CD4-positive, alpha-beta T cell treated with Interleukin-4 for 4 hours (primary cell): Measurements from ENCODE around the gene PBX2.
"Not testable (repeated sequence)": the region's sequence is repeated elsewhere in the genome, so short reads cannot be mapped to it uniquely, and the experiment has no call there.

Source experiments
- DNase-seq: peaks from one replicate; pipeline ENCODE4 v3.0.0-alpha.2; 2020

PBX2 gene

GRCh38 chr6:32190054-32190851, at the start of gene PBX2:
Gene PBX2 (minus strand): TSS chr6:32190202. CDS start chr6:32189915, 287 bp downstream.
- peak; percentile 91 for DNase-seq

- DNase-seq: no peak
Observed at GRCh38 chr6:32239462-32239861, 49.5 kb upstream of the PBX2 start.

- no peak for DNase-seq
Observed at GRCh38 chr6:32234934-32235333, 44.9 kb upstream of the PBX2 start.

- DNase-seq: no peak
Observed at GRCh38 chr6:32226434-32226833, 36.4 kb upstream of the PBX2 start.

GRCh38 chr6:32224696-32225095, 34.7 kb upstream of the PBX2 start:
- DNase-seq: no peak

GRCh38 chr6:32223258-32224235, 33.5 kb upstream of the PBX2 start, which contains the start of gene NOTCH4:
Gene NOTCH4 (minus strand): TSS chr6:32224067. CDS start chr6:32223928, 139 bp downstream.
- DNase-seq: no peak

GRCh38 chr6:32222333-32223230, 32.6 kb upstream of the PBX2 start:
- DNase-seq: no peak

- DNase-seq: no peak
Observed at GRCh38 chr6:32220021-32220420, 30.0 kb upstream of the PBX2 start.

- no peak for DNase-seq
Observed at GRCh38 chr6:32218167-32218566, 28.2 kb upstream of the PBX2 start.

- no peak for DNase-seq
Observed at GRCh38 chr6:32216998-32217397, 27.0 kb upstream of the PBX2 start.

- no peak for DNase-seq
Observed at GRCh38 chr6:32216285-32216684, 26.3 kb upstream of the PBX2 start.

GRCh38 chr6:32215617-32216016, 25.6 kb upstream of the PBX2 start:
- DNase-seq: no peak

GRCh38 chr6:32214126-32214525, 24.1 kb upstream of the PBX2 start:
- no peak for DNase-seq

GRCh38 chr6:32213649-32214048, 23.6 kb upstream of the PBX2 start:
- DNase-seq: no peak

- no peak for DNase-seq
Observed at GRCh38 chr6:32212076-32212760, 22.2 kb upstream of the PBX2 start.

- DNase-seq: not testable (repeated sequence)
Observed at GRCh38 chr6:32211432-32211831, 21.4 kb upstream of the PBX2 start.

GRCh38 chr6:32210191-32210601, 20.2 kb upstream of the PBX2 start:
- no peak for DNase-seq

- no peak for DNase-seq
Observed at GRCh38 chr6:32208996-32209395, 19.0 kb upstream of the PBX2 start.

GRCh38 chr6:32204268-32204715, 14.3 kb upstream of the PBX2 start:
- DNase-seq: no peak

GRCh38 chr6:32203426-32204267, 13.6 kb upstream of the PBX2 start:
- no peak for DNase-seq

- DNase-seq: no peak
Observed at GRCh38 chr6:32202186-32202585, 12.2 kb upstream of the PBX2 start.
